Common myeloid progenitor, CD34-positive (primary cell): ENCODE data around the gene CADM4.
"Not testable (repeated sequence)": the region's sequence is repeated elsewhere in the genome, so short reads cannot be mapped to it uniquely, and the experiment has no call there.

Experiments used
- CTCF ChIA-PET: fragments of 350-600 bp; sonication (Branson Sonifier 250); formaldehyde crosslinking; loops from one replicate; lab custom pipeline; 2021; ENCODE audit warnings: antibody characterized with exemption; lab: Charles Lee
- POLR2A ChIA-PET: fragments of 350-600 bp; sonication (Branson Sonifier 250); formaldehyde crosslinking; loops from one replicate; lab custom pipeline; 2021; ENCODE audit warnings: antibody characterized with exemption; lab: Charles Lee
- DNase-seq, 3 donors: peaks; one replicate each; pipeline versions ENCODE4 v3.0.0 to v3.0.0-alpha.2; 2013
- H3K27ac ChIP-seq, 2 experiments: 1 replicate in 1 of 2; 2 replicates in 1 of 2; pipeline ENCODE4 v1.7.0; 2013; ENCODE audit warnings: inconsistent platforms in 2 of 2, low read length in 2 of 2, mild to moderate bottlenecking in 2 of 2, low read depth in 1 of 2, moderate library complexity in 1 of 2; ENCODE audit not compliant: severe bottlenecking in 2 of 2, insufficient read depth in 1 of 2, poor library complexity in 1 of 2
- H3K27me3 ChIP-seq, 5 experiments: replicated peaks in 2 of 5; 1 replicate in 3 of 5; 2 replicates in 2 of 5; pipeline versions ENCODE4 v1.6.1 to v1.7.0; 2013; ENCODE audit warnings: low read length in 4 of 5, mild to moderate bottlenecking in 2 of 5, moderate library complexity in 2 of 5, inconsistent platforms in 1 of 5; ENCODE audit not compliant: insufficient read depth in 5 of 5, control insufficient read depth in 4 of 5
- H3K36me3 ChIP-seq, 4 experiments: 1 replicate in 2 of 4; 2 replicates in 2 of 4; pipeline versions ENCODE4 v1.6.1 to v1.7.0; 2013; ENCODE audit warnings: low read length in 3 of 4, control low read depth in 1 of 4, mild to moderate bottlenecking in 1 of 4; ENCODE audit not compliant: control insufficient read depth in 4 of 4, insufficient read depth in 4 of 4
- H3K4me1 ChIP-seq, 4 experiments: 1 replicate in 3 of 4; 2 replicates in 1 of 4; pipeline versions ENCODE4 v1.6.1 to v1.7.1; 2013; ENCODE audit warnings: low read length in 3 of 4, mild to moderate bottlenecking in 3 of 4, control low read depth in 1 of 4, inconsistent platforms in 1 of 4, moderate library complexity in 1 of 4; ENCODE audit not compliant: control insufficient read depth in 4 of 4, insufficient read depth in 4 of 4; ENCODE audit errors: control extremely low read depth in 1 of 4
- H3K4me3 ChIP-seq, 7 experiments: 1 replicate in 4 of 7; 2 replicates in 3 of 7; pipeline versions ENCODE4 v1.5.1 to v1.7.0; 2013; ENCODE audit warnings: mild to moderate bottlenecking in 7 of 7, low read length in 6 of 7, moderate library complexity in 6 of 7, inconsistent platforms in 2 of 7, low read depth in 2 of 7, control low read depth in 1 of 7; ENCODE audit not compliant: insufficient read depth in 4 of 7, control insufficient read depth in 1 of 7; ENCODE audit errors: extremely low read depth in 1 of 7
- H3K9me3 ChIP-seq, 5 experiments: 1 replicate in 4 of 5; 2 replicates in 1 of 5; pipeline versions ENCODE4 v1.6.1 to v1.7.1; 2013; ENCODE audit warnings: low read length in 4 of 5, mild to moderate bottlenecking in 2 of 5, inconsistent platforms in 1 of 5, low read depth in 1 of 5, moderate library complexity in 1 of 5; ENCODE audit not compliant: control insufficient read depth in 4 of 5, insufficient read depth in 2 of 5; ENCODE audit errors: control extremely low read depth in 1 of 5
- WGBS: methylation state at CpG from one replicate; pipeline ENCODE4 v1.1.5; 2013; ENCODE audit not compliant: insufficient coverage; 5-methylcytosine and 5-hydroxymethylcytosine counted together

The CADM4 gene

DNA sequence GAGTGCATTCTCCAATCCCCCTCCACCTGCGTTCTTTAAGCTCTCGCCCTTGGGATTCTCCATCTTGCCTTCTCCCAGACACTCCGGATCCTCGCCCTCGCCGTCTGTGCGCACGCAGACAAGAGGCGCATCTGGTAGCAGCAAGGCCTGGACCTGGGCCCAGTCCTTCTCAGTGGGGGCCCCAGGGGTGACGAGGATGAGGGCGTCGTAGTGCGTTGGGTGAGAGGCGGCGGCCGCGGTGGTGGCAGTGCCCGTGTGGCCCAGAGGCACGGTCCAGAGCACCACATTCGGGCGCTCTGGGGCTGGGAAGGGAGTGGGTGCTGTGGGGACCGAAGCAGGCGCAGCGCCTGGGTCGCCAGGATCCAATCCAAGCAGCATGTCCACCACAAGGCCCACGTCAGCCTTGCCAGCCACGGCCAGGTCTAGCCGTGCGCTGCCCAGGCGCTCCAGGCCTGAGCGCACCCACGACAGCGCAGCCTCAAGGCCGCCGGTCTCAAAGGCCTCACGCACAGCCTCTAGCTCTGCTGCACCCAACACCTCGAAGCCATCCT is 46.8 kb downstream of the CADM4 start:
- no peaks in the 10 kb centered on the region for H3K27me3 ChIP-seq
- no peaks in the 10 kb centered on the region for H3K9me3 ChIP-seq
- no peak overlapping the region for H3K4me3 ChIP-seq
- DNase-seq: no peak
- ChIA-PET POLR2A (no interaction called here), CTCF (interaction anchor here (0.9 to 14.7 kb wide), 6 partner anchors 19 to 73 kb away, joined by 3 to 247 read pairs (median 12); partner anchors contain the start of genes ETHE1, PINLYP and XRCC1)
- no peak overlapping the region for H3K27ac ChIP-seq
- H3K36me3 ChIP-seq: peaks cover 0 to 25% (median 16%) of the 10 kb centered on the region in 4 experiments
- 98% methylated on average over 31 of the region's 37 CpGs for WGBS
- H3K4me1 ChIP-seq: peaks cover 16 to 41% (median 32%) of the 10 kb centered on the region in 4 experiments

DNA sequence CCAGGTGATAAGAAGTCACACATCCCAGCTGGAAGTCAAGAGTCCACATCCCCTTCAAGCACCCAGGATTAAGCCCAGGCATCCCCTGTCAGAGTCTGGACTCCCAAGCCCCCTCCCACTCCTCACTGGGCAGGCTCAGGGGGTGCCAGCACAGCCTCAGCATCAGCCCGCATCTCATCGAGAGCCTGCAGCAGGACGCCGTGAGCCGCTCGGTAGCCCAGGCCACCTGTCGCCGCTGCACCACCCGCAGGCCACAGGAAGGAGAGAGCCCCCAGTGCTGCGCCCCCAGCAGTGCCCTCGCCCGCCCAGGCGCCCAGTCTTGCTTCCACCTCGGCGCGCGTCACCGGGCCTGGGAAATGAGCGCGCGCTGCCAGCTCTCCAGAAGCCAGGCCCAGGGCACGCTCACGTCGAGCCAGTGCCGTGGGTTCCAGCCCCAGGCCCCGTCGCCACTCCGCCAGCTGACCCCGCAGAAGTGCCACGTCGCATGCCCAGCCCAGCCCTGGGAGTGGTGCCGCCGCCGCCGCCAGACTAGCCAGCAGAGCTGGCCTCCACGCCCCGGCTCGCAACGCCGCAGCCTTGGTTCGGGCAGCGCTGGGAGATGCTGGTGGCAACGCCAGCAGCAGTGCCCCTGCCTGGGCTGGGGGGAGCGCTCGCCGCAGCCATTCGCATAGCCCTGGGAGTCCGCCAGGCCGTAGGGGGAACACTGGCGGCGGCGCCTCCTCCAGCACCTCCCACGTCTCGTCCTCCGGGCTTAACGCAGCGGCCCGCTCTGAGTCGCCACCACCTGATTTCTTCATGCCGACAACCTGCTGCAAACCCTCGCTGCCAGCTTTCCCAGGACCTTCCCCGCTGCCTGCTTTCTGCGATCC is 47.5 kb downstream of the CADM4 start:
- 97% methylated on average over 62 of the region's 63 CpGs for WGBS
- no peaks in the 10 kb centered on the region for H3K27me3 ChIP-seq
- H3K9me3 ChIP-seq: no peaks in the 10 kb centered on the region
- H3K4me3 ChIP-seq: no peak overlapping the region
- POLR2A ChIA-PET: interaction anchor here (0.6 kb wide), 1 partner anchor 154 kb away, joined by 3 read pairs; no protein-coding TSS in a partner anchor
- no peak overlapping the region for H3K27ac ChIP-seq
- H3K4me1 ChIP-seq: peaks cover 9 to 33% (median 24%) of the 10 kb centered on the region in 4 experiments
- CTCF ChIA-PET: interaction anchor here (1.6 to 14.7 kb wide), 3 partner anchors 34 to 68 kb away, joined by 3 to 247 read pairs (median 46); no protein-coding TSS in a partner anchor
- DNase-seq: no peak
- peaks cover 0 to 25% (median 16%) of the 10 kb centered on the region in 4 experiments for H3K36me3 ChIP-seq

DNA sequence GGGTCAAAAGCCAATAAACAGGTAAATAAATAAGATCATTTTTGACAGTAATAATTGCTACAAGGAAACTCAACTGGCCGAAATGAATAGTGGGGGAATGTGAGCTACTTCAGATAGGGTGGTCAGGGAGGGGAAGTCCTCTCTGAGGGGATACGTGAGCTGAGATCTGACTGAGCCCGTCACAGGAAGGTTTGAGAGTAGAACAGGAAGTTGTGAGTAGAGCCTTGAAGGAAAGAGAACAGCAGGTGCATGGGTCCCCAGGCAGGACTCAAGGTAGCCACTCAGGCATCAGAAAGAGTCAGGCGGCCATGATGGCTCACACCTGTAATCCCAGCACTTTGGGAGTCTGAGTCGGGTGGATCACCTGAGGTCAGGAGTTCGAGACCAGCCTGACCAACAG is 50.0 kb downstream of the CADM4 start:
- Histone ChIP-seq H3K27ac (no peak overlapping the region), H3K36me3 (peaks cover 0 to 28% (median 20%) of the 10 kb centered on the region in 4 experiments), H3K4me3 (no peak overlapping the region), H3K4me1 (peaks cover 0 to 13% (median 8%) of the 10 kb centered on the region in 4 experiments), H3K9me3 (no peaks in the 10 kb centered on the region), H3K27me3 (no peaks in the 10 kb centered on the region)
- CTCF ChIA-PET: interaction anchor here (1.0 to 14.7 kb wide), 4 partner anchors 17 to 54 kb away, joined by 3 to 247 read pairs (median 8); no protein-coding TSS in a partner anchor
- 53% methylated on average over 6 of the region's 6 CpGs for WGBS
- peak in 2 of 3 donors; percentile 48 to 55 for DNase-seq
- POLR2A ChIA-PET: interaction anchor here (0.6 kb wide), 2 partner anchors 27 to 35 kb away, joined by 3 read pairs; no protein-coding TSS in a partner anchor

DNA sequence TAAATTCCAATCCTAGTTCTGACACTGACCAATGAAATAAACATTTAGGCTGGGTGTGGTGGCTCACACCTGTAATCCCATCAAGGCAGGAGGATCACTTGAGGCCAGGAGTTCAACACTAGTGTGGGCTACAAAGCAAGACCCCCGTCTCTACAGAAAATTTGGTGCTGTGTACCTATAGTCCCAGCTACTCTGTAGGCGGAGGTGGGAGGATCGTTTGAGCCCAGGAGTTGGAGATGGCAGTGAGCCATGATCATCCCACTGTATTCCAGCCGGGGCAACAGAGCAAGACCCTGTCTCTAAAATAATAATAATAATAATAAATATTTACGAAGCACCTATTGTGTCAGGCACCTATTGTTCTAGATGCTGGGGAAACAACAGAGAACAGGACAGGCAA is 50.4 kb downstream of the CADM4 start:
- DNase-seq: no peak
- no peak overlapping the region for H3K27ac ChIP-seq
- 100% methylated on average over 1 of the region's 5 CpGs for WGBS
- peaks cover 0 to 28% (median 20%) of the 10 kb centered on the region in 4 experiments for H3K36me3 ChIP-seq
- no peak overlapping the region for H3K4me3 ChIP-seq
- ChIA-PET CTCF (interaction anchor here (1.0 to 14.7 kb wide), 5 partner anchors 15 to 53 kb away, joined by 3 to 247 read pairs (median 5); no protein-coding TSS in a partner anchor), POLR2A (interaction anchor here (0.6 kb wide), 1 partner anchor 28 kb away, joined by 3 read pairs; no protein-coding TSS in a partner anchor)
- no peaks in the 10 kb centered on the region for H3K9me3 ChIP-seq
- H3K4me1 ChIP-seq: peaks cover 0 to 9% (median 6%) of the 10 kb centered on the region in 4 experiments
- H3K27me3 ChIP-seq: no peaks in the 10 kb centered on the region

DNA sequence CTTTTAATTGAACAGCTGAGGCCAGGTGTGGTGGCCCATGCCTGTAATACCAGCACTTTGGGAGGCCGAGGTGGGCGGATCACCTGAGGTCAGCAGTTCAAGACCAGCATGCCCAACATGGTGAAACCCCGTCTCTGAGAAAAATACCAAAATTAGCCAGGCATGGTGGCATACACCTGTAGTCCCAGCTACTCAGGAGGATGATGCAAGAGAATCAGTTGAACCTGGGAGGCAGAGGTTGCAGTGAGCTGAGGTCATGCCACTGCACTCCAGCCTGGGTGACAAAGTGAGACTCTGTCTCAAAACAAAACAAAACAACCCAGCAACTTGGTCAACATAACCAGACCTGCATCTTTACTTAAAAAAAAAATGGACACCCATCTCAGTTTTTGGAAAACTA is 52.6 kb downstream of the CADM4 start:
- DNase-seq, POLR2A ChIA-PET, H3K27me3 ChIP-seq, H3K27ac ChIP-seq, H3K4me3 ChIP-seq, H3K9me3 ChIP-seq: not testable (repeated sequence)
- peaks cover 0 to 12% (median 5%) of the 10 kb centered on the region in 4 experiments for H3K36me3 ChIP-seq
- CTCF ChIA-PET: interaction anchor here (14.7 kb wide), 1 partner anchor 28 kb away, joined by 247 read pairs; no protein-coding TSS in a partner anchor
- H3K4me1 ChIP-seq: peaks cover 0 to 13% (median 7%) of the 10 kb centered on the region in 4 experiments
- WGBS: 87% methylated on average over 3 of the region's 3 CpGs

DNA sequence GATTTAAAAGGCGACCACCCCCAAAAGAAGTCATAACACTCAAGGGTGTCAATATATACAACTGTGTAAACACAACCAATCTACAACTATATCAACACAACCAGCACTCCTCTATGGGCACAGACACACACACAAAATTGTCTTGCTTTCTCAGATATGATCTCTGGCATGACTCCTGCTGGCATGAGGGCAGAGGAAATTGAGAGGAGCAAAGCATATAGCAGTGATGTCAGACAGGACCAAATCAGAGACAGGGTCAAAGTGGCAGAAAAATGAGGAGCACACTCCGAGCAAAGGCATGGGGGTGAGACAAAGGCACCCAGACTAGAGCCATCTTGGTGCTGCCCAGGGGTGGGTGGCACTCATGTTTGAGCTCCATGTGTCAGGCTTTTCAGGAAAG is 53.3 kb downstream of the CADM4 start:
- Histone ChIP-seq H3K4me3 (no peak overlapping the region), H3K9me3 (no peaks in the 10 kb centered on the region), H3K27ac (no peak overlapping the region), H3K27me3 (no peaks in the 10 kb centered on the region), H3K4me1 (peaks cover 0 to 19% (median 12%) of the 10 kb centered on the region in 4 experiments), H3K36me3 (peaks cover 0 to 9% (median 3%) of the 10 kb centered on the region in 4 experiments)
- WGBS: 96% methylated on average over 2 of the region's 2 CpGs
- POLR2A ChIA-PET: interaction anchor here (0.5 kb wide), 1 partner anchor 1280 kb away, joined by 3 read pairs; no protein-coding TSS in a partner anchor
- CTCF ChIA-PET: interaction anchor here (14.7 kb wide), 1 partner anchor 28 kb away, joined by 247 read pairs; no protein-coding TSS in a partner anchor
- no peak for DNase-seq
